SK-N-SH (cell line): Measurements from ENCODE around the gene ABHD10. TPM values are rescaled to one million over a fixed set of nuclear protein-coding genes. Genes with fewer than 3 reads are reported as not detected.

Source experiments
- CTCF ChIA-PET: fragments of 300-600, 350-600 bp; formaldehyde crosslinking; extraction: SDS; loops from one replicate; lab custom pipeline; 2021; lab: Yijun Ruan, JAX
- POLR2A ChIA-PET: fragments of 350-600 bp; sonication (Branson Sonifier 250); formaldehyde crosslinking; extraction: SDS; loops from one replicate; lab custom pipeline; 2020; ENCODE audit warnings: antibody characterized with exemption, inconsistent platforms; lab: Yijun Ruan, JAX
- DNase-seq: peaks from one replicate; pipeline ENCODE4 v3.0.0; 2012
- H2AFZ ChIP-seq: fragments of 200-600 bp; sonication (generic); 2 replicates; pipeline ENCODE4 v1.8.1; 2016; ENCODE audit warnings: antibody characterized with exemption, mild to moderate bottlenecking, low read depth
- H3F3A ChIP-seq: fragments of 200-600 bp; sonication (generic); replicated peaks from 2 replicates; pipeline ENCODE3; 2016; ENCODE audit warnings: antibody characterized with exemption, mild to moderate bottlenecking; ENCODE audit not compliant: insufficient read depth
- H3K27ac ChIP-seq, 2 experiments: fragments of 200-500 bp in 1 of 2; fragments of 200-600 bp in 1 of 2; sonication (Bioruptor generic) in 1 of 2; sonication (generic), shearing (Covaris generic) in 1 of 2; 2 replicates each; pipeline versions ENCODE4 v1.5.1 to v1.6.1; 2014 to 2016; ENCODE audit warnings: low read depth in 2 of 2, inconsistent platforms in 1 of 2, low read length in 1 of 2, mild to moderate bottlenecking in 1 of 2, mixed read lengths in 1 of 2
- H3K27me3 ChIP-seq: fragments of 200-600 bp; sonication (generic), shearing (Covaris generic); 2 replicates; pipeline ENCODE4 v1.6.1; 2016; ENCODE audit warnings: mixed run types; ENCODE audit not compliant: insufficient read depth
- H3K36me3 ChIP-seq, 2 experiments: fragments of 200-500 bp in 1 of 2; fragments of 200-600 bp in 1 of 2; sonication (Bioruptor generic) in 1 of 2; sonication (generic) in 1 of 2; replicated peaks in 1 of 2; 2 replicates each; pipeline versions ENCODE3 to v1.5.1; 2014 to 2016; ENCODE audit warnings: low read length in 1 of 2, mild to moderate bottlenecking in 1 of 2; ENCODE audit not compliant: insufficient read depth in 2 of 2, control insufficient read depth in 1 of 2
- H3K4me1 ChIP-seq, 2 experiments: fragments of 200-500 bp in 1 of 2; fragments of 200-600 bp in 1 of 2; sonication (Bioruptor generic) in 1 of 2; sonication (generic), shearing (Covaris generic) in 1 of 2; 2 replicates each; pipeline versions ENCODE4 v1.5.1 to v1.6.1; 2014 to 2016; ENCODE audit warnings: low read depth in 1 of 2, low read length in 1 of 2, mixed run types in 1 of 2; ENCODE audit not compliant: insufficient read depth in 2 of 2, control insufficient read depth in 1 of 2
- H3K4me2 ChIP-seq: fragments of 200-600 bp; sonication (generic), shearing (Covaris generic); 2 replicates; pipeline ENCODE4 v1.6.1; 2017; ENCODE audit warnings: mixed run types
- H3K4me3 ChIP-seq, 2 experiments: fragments of 200-500 bp in 1 of 2; fragments of 200-600 bp in 1 of 2; sonication (Bioruptor generic) in 1 of 2; sonication (generic), shearing (Covaris generic) in 1 of 2; 2 replicates each; pipeline versions ENCODE4 v1.5.1 to v1.8.1; 2014 to 2016; ENCODE audit warnings: low read depth in 2 of 2, inconsistent platforms in 1 of 2, low read length in 1 of 2, mild to moderate bottlenecking in 1 of 2, mixed read lengths in 1 of 2, moderate library complexity in 1 of 2
- H3K79me2 ChIP-seq: fragments of 200-600 bp; sonication (generic); 2 replicates; pipeline ENCODE4 v1.8.1; 2017; ENCODE audit warnings: mild to moderate bottlenecking; ENCODE audit not compliant: insufficient read depth
- H3K9ac ChIP-seq: fragments of 200-600 bp; sonication (generic); 2 replicates; pipeline ENCODE4 v1.6.1; 2017; ENCODE audit warnings: mixed run types
- H3K9me2 ChIP-seq: fragments of 200-600 bp; sonication (generic); 2 replicates; pipeline ENCODE4 v1.6.1; 2017; ENCODE audit warnings: mixed run types
- H3K9me3 ChIP-seq: fragments of 200-600 bp; sonication (generic); 2 replicates; pipeline ENCODE4 v1.6.1; 2017; ENCODE audit warnings: mixed run types, mild to moderate bottlenecking, moderate library complexity
- H4K20me1 ChIP-seq: fragments of 200-600 bp; sonication (generic); 2 replicates; pipeline ENCODE4 v1.6.1; 2017; ENCODE audit warnings: mild to moderate bottlenecking, mixed run types; ENCODE audit not compliant: insufficient read depth
- CHD2 ChIP-seq: fragments of 150-350 bp; IDR thresholded peaks from 2 replicates; pipeline ENCODE4 v1.6.1; 2018; ENCODE audit warnings: low read length; ENCODE audit not compliant: partially characterized antibody
- ELF1 ChIP-seq: IDR thresholded peaks from 2 replicates; pipeline ENCODE4 v1.4.0; 2012
- FOSL2 ChIP-seq: IDR thresholded peaks from 2 replicates; pipeline ENCODE4 v1.4.0; 2012; ENCODE audit warnings: low read depth, mild to moderate bottlenecking, moderate library complexity, borderline replicate concordance
- FOXM1 ChIP-seq: IDR thresholded peaks from 2 replicates; pipeline ENCODE4 v1.4.0; 2012; ENCODE audit warnings: low read depth, mild to moderate bottlenecking
- GABPA ChIP-seq: IDR thresholded peaks from 2 replicates; pipeline ENCODE4 v1.4.0; 2012; ENCODE audit warnings: low read depth, mild to moderate bottlenecking
- JUND ChIP-seq: IDR thresholded peaks from 2 replicates; pipeline ENCODE4 v1.4.0; 2012
- MXI1 ChIP-seq: IDR thresholded peaks from 2 replicates; pipeline ENCODE4 v1.6.1; 2012; ENCODE audit warnings: mild to moderate bottlenecking, low read depth, low read length, improper control_type of control experiment
- NFIC ChIP-seq: IDR thresholded peaks from 2 replicates; pipeline ENCODE4 v1.4.0; 2012; ENCODE audit warnings: borderline replicate concordance
- NRF1 ChIP-seq: IDR thresholded peaks from 2 replicates; pipeline ENCODE4 v1.6.1; 2012; ENCODE audit warnings: low read depth, mild to moderate bottlenecking, low read length
- RFX5 ChIP-seq: IDR thresholded peaks from 2 replicates; pipeline ENCODE4 v1.6.1; 2012; ENCODE audit warnings: mild to moderate bottlenecking, improper control_type of control experiment, low read length
- SIN3A ChIP-seq: IDR thresholded peaks from 2 replicates; pipeline ENCODE4 v1.6.1; 2012; ENCODE audit warnings: low read depth, mild to moderate bottlenecking, low read length, moderate library complexity, borderline replicate concordance
- SMC3 ChIP-seq: IDR thresholded peaks from 2 replicates; pipeline ENCODE4 v1.6.1; 2012; ENCODE audit warnings: low read depth, low read length, improper control_type of control experiment
- TAF1 ChIP-seq: IDR thresholded peaks from 2 replicates; pipeline ENCODE4 v1.6.1; 2012; ENCODE audit warnings: low read depth, mild to moderate bottlenecking, low read length, moderate library complexity, borderline replicate concordance
- YY1 ChIP-seq: IDR thresholded peaks from 2 replicates; pipeline ENCODE4 v1.4.0; 2012; ENCODE audit warnings: low read depth, mild to moderate bottlenecking
- WGBS: methylation state at CpG from one replicate; pipeline ENCODE4 v1.1.6; 2017; ENCODE audit warnings: low lambda C conversion rate; 5-methylcytosine and 5-hydroxymethylcytosine counted together
- polyA plus RNA-seq, 3 experiments: library from polyadenylated mRNA; depleted of rRNA; stranded (reverse); fragments of >200 nt; gene quantifications; 2 replicates each; pipeline ENCODE4 v1.2.3, GENCODE V29; 2012
- TF ChIP-seq, protein P1 (sequence below): IDR thresholded peaks from 2 replicates; pipeline ENCODE4 v1.4.0; 2012; ENCODE audit warnings: low read depth, borderline replicate concordance
- TF ChIP-seq, protein P2 (sequence below): fragments of 150-350 bp; IDR thresholded peaks from 2 replicates; pipeline ENCODE4 v1.6.1; 2017; ENCODE audit warnings: antibody characterized with exemption, low read length, low read depth, borderline replicate concordance
- TF ChIP-seq, protein P3 (sequence below): IDR thresholded peaks from 2 replicates; pipeline ENCODE4 v1.4.0; 2012; ENCODE audit warnings: low read depth, borderline replicate concordance
- TF ChIP-seq, protein P4 (sequence below): fragments of 150-350 bp; IDR thresholded peaks from 2 replicates; pipeline ENCODE4 v1.6.1; 2016; ENCODE audit warnings: mild to moderate bottlenecking, low read depth, low read length

The ABHD10 gene
- polyA plus RNA-seq, 1 of the 3 experiments (the other 2 are of a cell fraction), result 14.8 TPM

DNA sequence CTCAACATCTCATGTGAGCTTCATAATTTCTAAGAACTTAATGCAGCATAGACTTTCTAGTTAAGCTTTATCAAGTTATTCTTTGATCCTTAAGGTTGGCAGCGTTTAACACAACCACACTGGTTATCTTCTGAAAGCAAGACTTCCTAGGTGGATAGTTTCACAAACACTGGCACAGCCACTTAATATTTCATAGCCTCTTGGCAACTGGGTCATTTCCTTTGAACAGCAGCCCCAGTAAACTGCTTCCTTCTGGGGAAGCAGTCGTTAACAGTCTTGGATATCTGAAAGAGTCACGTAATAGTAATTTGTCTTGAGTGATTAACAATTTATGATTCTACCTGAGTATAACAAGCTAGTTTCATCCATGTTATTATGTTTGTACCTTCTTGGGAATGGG, 45.9 kb upstream of the ABHD10 start:
- H3F3A ChIP-seq, result peaks cover 38% of the 10 kb centered on the region
- ChIA-PET POLR2A (no interaction called here), CTCF (interaction anchor here (0.8 to 1.6 kb wide), 3 partner anchors 13 to 34 kb away, joined by 3 to 6 read pairs (median 5); no protein-coding TSS in a partner anchor)
- 94% methylated on average over 3 of the region's 3 CpGs for WGBS
- no peak overlapping the region for H3K9ac ChIP-seq
- H3K27ac ChIP-seq, result peak overlapping the region in 1 of 2 experiments; percentile 95; a peak in 1 of 4 replicates
- no peak overlapping the region for H2AFZ ChIP-seq
- no peaks in the 10 kb centered on the region for H3K27me3 ChIP-seq
- no peaks in the 10 kb centered on the region for H3K9me3 ChIP-seq
- no peak overlapping the region for H3K4me3 ChIP-seq
- TF ChIP-seq, protein P1, sequence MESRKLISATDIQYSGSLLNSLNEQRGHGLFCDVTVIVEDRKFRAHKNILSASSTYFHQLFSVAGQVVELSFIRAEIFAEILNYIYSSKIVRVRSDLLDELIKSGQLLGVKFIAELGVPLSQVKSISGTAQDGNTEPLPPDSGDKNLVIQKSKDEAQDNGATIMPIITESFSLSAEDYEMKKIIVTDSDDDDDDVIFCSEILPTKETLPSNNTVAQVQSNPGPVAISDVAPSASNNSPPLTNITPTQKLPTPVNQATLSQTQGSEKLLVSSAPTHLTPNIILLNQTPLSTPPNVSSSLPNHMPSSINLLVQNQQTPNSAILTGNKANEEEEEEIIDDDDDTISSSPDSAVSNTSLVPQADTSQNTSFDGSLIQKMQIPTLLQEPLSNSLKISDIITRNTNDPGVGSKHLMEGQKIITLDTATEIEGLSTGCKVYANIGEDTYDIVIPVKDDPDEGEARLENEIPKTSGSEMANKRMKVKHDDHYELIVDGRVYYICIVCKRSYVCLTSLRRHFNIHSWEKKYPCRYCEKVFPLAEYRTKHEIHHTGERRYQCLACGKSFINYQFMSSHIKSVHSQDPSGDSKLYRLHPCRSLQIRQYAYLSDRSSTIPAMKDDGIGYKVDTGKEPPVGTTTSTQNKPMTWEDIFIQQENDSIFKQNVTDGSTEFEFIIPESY, result no peak
- TF ChIP-seq GABPA (no peak), ELF1 (no peak), NRF1 (no peak), NFIC (no peak), FOSL2 (no peak), YY1 (no peak), SIN3A (no peak), TAF1 (no peak), FOXM1 (no peak)
- TF ChIP-seq, protein P2, sequence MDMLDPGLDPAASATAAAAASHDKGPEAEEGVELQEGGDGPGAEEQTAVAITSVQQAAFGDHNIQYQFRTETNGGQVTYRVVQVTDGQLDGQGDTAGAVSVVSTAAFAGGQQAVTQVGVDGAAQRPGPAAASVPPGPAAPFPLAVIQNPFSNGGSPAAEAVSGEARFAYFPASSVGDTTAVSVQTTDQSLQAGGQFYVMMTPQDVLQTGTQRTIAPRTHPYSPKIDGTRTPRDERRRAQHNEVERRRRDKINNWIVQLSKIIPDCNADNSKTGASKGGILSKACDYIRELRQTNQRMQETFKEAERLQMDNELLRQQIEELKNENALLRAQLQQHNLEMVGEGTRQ, result no peak
- no peaks in the 10 kb centered on the region for H4K20me1 ChIP-seq
- H3K79me2 ChIP-seq, result peaks cover 71% of the 10 kb centered on the region; the same call in 1 of the 2 replicates
- peaks cover 0 to 18% of the 10 kb centered on the region in 2 experiments; a peak in 3 of 4 replicates for H3K4me1 ChIP-seq
- H3K36me3 ChIP-seq, result peaks cover 28 to 74% of the 10 kb centered on the region in 2 experiments
- no peaks in the 10 kb centered on the region for H3K9me2 ChIP-seq
- no peak overlapping the region for H3K4me2 ChIP-seq
- DNase-seq, result no peak

DNA sequence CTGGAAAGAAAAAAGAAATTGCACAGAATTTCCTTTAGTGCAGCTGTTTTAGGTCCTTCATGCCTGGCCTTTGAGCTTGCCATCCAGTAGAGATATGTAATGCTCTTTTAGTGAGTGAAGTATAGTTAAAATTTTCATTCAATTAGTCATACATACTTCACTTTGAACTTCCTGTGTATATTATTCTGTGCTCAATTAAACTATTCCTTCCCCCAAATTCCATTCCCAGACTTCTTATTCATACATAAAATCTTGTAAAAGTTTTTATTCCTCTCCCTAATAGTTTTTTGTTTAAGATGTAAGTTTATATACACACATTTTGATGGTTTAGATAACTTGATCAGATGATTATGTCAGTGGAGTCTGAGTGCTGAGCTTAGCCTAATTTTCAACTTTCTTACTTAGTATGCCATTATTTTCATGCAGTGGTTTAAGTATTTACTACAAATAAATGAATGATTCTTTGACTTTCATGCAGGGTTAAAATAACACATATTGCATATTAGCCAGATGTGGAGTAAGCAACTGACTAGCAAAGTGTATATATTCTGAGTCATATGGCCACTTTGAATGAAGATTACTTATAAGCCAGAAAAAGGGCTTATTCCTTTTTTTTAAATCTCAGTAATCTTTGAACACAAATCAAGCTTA, 42.5 kb upstream of the ABHD10 start:
- Histone ChIP-seq H3F3A (peaks cover 42% of the 10 kb centered on the region), H3K27me3 (no peaks in the 10 kb centered on the region), H3K79me2 (peaks cover 46% of the 10 kb centered on the region; the same call in 1 of the 2 replicates), H3K27ac (peak overlapping the region; percentile 71 to 95; a peak in 3 of 4 replicates), H3K9me2 (no peaks in the 10 kb centered on the region), H3K36me3 (peaks cover 46 to 74% of the 10 kb centered on the region in 2 experiments), H3K9me3 (no peaks in the 10 kb centered on the region), H3K4me3 (no peak overlapping the region), H4K20me1 (no peaks in the 10 kb centered on the region), H3K4me2 (peak overlapping the region; percentile 35), H2AFZ (no peak overlapping the region), H3K4me1 (peaks cover 0 to 18% of the 10 kb centered on the region in 2 experiments; a peak in 3 of 4 replicates), H3K9ac (peak overlapping the region; percentile 57)
- CTCF ChIA-PET, result interaction anchor here (1.6 kb wide), 1 partner anchor 31 kb away, joined by 8 read pairs; no protein-coding TSS in a partner anchor
- POLR2A ChIA-PET, result interaction anchor here (0.6 kb wide), 1 partner anchor 18 kb away, joined by 3 read pairs; no protein-coding TSS in a partner anchor
- no peak for DNase-seq
- peak; percentile 69 for TF ChIP-seq JUND
- no peak for TF ChIP-seq RFX5
- TF ChIP-seq MXI1, result no peak
- TF ChIP-seq, protein P3, sequence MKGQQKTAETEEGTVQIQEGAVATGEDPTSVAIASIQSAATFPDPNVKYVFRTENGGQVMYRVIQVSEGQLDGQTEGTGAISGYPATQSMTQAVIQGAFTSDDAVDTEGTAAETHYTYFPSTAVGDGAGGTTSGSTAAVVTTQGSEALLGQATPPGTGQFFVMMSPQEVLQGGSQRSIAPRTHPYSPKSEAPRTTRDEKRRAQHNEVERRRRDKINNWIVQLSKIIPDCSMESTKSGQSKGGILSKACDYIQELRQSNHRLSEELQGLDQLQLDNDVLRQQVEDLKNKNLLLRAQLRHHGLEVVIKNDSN, result no peak
- TF ChIP-seq, protein P4, sequence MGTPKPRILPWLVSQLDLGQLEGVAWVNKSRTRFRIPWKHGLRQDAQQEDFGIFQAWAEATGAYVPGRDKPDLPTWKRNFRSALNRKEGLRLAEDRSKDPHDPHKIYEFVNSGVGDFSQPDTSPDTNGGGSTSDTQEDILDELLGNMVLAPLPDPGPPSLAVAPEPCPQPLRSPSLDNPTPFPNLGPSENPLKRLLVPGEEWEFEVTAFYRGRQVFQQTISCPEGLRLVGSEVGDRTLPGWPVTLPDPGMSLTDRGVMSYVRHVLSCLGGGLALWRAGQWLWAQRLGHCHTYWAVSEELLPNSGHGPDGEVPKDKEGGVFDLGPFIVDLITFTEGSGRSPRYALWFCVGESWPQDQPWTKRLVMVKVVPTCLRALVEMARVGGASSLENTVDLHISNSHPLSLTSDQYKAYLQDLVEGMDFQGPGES, result no peak
- TF ChIP-seq NFIC, result no peak; the same call in 1 of the 2 replicates
- no peak for TF ChIP-seq TAF1
- TF ChIP-seq SMC3, result no peak
- TF ChIP-seq CHD2, result no peak
- TF ChIP-seq FOXM1, result 0 out of 2 replicates have a peak, but pooled peaks have one; percentile 30
- no peak for TF ChIP-seq SIN3A
- TF ChIP-seq, protein P1, result no peak
